ENCODE results near the gene MBOAT2.
"Not testable (repeated sequence)": the region's sequence is repeated elsewhere in the genome, so short reads cannot be mapped to it uniquely, and the experiment has no call there.

Gene MBOAT2

DNA sequence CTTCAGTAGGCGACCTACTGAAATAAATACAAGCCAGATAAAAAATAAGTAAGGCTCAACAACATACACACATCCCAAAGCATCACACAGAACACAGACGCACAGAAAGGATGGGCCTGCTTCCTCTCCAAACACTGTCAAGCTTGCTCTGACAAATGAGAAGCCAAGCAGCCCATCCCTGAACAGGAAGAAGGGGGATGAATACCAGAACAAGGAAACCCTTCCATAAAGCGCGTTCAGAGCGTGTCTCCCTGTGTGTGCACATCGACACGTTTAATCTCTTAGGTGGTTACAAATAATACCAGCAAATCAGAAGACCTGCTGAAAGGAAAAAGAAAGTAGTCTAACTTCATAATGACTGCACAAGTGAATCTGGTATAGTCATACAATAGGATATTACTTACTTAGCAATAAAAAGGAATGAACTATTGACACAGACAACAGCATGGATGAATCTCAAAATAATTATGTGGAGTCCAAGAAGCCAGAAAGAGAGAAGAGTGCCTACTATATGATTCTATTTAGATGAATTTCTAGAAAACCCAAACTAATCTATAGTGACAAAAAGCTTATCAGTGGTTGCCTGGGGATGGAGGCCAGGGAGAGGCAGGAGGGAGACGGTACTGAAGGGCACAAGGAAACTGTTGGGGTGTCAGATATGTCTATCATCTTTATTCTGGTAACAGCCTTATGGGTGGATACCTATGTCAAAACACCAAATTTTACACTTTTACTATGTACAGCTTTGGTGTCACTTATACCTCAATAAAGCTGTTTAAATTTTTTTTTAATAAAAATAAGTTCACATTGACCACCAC, 26.8 kb downstream of the MBOAT2 start:
- H4K20me1 ChIP-seq (ENCODE audit: low read depth, low read length) = no peaks in the 10 kb centered on the region
- H3K27me3 ChIP-seq (ENCODE audit: low read length) = no peaks in the 10 kb centered on the region
- H2AFZ ChIP-seq (ENCODE audit: low read depth, low read length, severe bottlenecking) = no peak overlapping the region
- H3F3A ChIP-seq (ENCODE audit: insufficient read depth) = no peaks in the 10 kb centered on the region
- H3K9me2 ChIP-seq (replicated peaks; ENCODE audit: insufficient read depth, low read length) = no peaks in the 10 kb centered on the region
- TF ChIP-seq EZH2phosphoT487 (conservative IDR thresholded peaks at IDR 0.05; ENCODE audit: low read length) = no peak
- TF ChIP-seq, protein P1, sequence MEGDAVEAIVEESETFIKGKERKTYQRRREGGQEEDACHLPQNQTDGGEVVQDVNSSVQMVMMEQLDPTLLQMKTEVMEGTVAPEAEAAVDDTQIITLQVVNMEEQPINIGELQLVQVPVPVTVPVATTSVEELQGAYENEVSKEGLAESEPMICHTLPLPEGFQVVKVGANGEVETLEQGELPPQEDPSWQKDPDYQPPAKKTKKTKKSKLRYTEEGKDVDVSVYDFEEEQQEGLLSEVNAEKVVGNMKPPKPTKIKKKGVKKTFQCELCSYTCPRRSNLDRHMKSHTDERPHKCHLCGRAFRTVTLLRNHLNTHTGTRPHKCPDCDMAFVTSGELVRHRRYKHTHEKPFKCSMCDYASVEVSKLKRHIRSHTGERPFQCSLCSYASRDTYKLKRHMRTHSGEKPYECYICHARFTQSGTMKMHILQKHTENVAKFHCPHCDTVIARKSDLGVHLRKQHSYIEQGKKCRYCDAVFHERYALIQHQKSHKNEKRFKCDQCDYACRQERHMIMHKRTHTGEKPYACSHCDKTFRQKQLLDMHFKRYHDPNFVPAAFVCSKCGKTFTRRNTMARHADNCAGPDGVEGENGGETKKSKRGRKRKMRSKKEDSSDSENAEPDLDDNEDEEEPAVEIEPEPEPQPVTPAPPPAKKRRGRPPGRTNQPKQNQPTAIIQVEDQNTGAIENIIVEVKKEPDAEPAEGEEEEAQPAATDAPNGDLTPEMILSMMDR (IDR thresholded peaks at IDR 0.05; ENCODE audit: insufficient read depth, low read length, poor library complexity, severe bottlenecking) = no peak
- H3K79me2 ChIP-seq (ENCODE audit: insufficient read depth, low read length) = no peaks in the 10 kb centered on the region
- H3K9ac ChIP-seq (ENCODE audit: low read length) = no peak overlapping the region
- H3K9me3 ChIP-seq (ENCODE audit: insufficient read depth, low read length) = no peaks in the 10 kb centered on the region
- H3K4me2 ChIP-seq (ENCODE audit: low read depth, low read length, poor library complexity, severe bottlenecking) = no peak overlapping the region
- H3K4me3 ChIP-seq (ENCODE audit: insufficient read depth, low read length, poor library complexity, severe bottlenecking) = no peak overlapping the region
- no peaks in the 10 kb centered on the region for H3K36me3 ChIP-seq (ENCODE audit: low read length)
- no peak overlapping the region for H3K27ac ChIP-seq (ENCODE audit: low read depth, low read length)

DNA sequence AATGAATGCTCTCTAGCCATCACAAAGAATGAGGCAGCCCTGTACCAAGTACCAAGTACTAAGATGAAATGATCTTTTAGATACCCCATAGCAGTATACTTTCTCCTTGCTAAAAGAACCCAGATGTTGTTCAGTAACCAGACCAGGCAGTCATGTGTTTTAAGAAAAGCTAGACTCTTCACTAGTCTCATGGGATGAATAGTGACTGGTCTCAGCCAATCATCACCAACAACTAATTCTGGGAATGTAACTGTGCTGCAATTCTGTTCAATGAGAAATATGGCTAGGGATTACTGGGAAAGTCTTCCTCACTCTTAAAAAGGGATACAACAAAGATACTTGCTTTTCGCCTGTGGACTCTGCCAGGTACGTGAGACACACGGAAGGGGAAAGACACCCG, 29.5 kb downstream of the MBOAT2 start:
- TF ChIP-seq, protein P1 (IDR thresholded peaks at IDR 0.05; ENCODE audit: insufficient read depth, low read length, poor library complexity, severe bottlenecking) = no peak
- no peak for TF ChIP-seq EZH2phosphoT487 (conservative IDR thresholded peaks at IDR 0.05; ENCODE audit: low read length)
- Histone ChIP-seq H3K4me3 (ENCODE audit: insufficient read depth, low read length, poor library complexity, severe bottlenecking) (no peak overlapping the region), H3K4me2 (ENCODE audit: low read depth, low read length, poor library complexity, severe bottlenecking) (no peak overlapping the region), H3F3A (ENCODE audit: insufficient read depth) (no peaks in the 10 kb centered on the region), H3K27ac (ENCODE audit: low read depth, low read length) (no peak overlapping the region), H2AFZ (ENCODE audit: low read depth, low read length, severe bottlenecking) (no peak overlapping the region), H4K20me1 (ENCODE audit: low read depth, low read length) (no peaks in the 10 kb centered on the region), H3K9me2 (replicated peaks; ENCODE audit: insufficient read depth, low read length) (no peaks in the 10 kb centered on the region), H3K79me2 (ENCODE audit: insufficient read depth, low read length) (no peaks in the 10 kb centered on the region), H3K27me3 (ENCODE audit: low read length) (no peaks in the 10 kb centered on the region), H3K9ac (ENCODE audit: low read length) (no peak overlapping the region), H3K9me3 (ENCODE audit: insufficient read depth, low read length) (no peaks in the 10 kb centered on the region), H3K36me3 (ENCODE audit: low read length) (no peaks in the 10 kb centered on the region)

DNA sequence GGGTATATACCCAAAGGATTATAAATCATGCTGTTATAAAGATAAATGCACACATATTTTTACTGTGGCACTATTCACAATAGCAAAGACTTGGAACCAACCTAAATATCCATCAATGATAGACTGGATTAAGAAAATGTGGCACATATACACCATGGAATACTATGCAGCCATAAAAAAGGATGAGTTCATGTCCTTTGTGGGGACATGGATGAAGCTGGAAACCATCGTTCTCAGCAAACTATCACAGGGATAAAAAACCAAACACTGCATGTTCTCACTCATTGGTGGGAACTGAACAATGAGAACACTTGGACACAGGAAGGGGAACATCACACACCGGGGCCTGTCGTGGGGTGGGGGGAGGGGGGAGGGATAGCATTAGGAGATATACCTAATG, 30.5 kb downstream of the MBOAT2 start:
- not testable (repeated sequence) for H3K9me3 ChIP-seq (ENCODE audit: insufficient read depth, low read length); H2AFZ ChIP-seq (ENCODE audit: low read depth, low read length, severe bottlenecking); H3F3A ChIP-seq (ENCODE audit: insufficient read depth); H3K4me3 ChIP-seq (ENCODE audit: insufficient read depth, low read length, poor library complexity, severe bottlenecking); H3K79me2 ChIP-seq (ENCODE audit: insufficient read depth, low read length); H3K27me3 ChIP-seq (ENCODE audit: low read length); H3K27ac ChIP-seq (ENCODE audit: low read depth, low read length); H3K9ac ChIP-seq (ENCODE audit: low read length); H3K9me2 ChIP-seq (replicated peaks; ENCODE audit: insufficient read depth, low read length); H4K20me1 ChIP-seq (ENCODE audit: low read depth, low read length); H3K4me2 ChIP-seq (ENCODE audit: low read depth, low read length, poor library complexity, severe bottlenecking); H3K36me3 ChIP-seq (ENCODE audit: low read length)

DNA sequence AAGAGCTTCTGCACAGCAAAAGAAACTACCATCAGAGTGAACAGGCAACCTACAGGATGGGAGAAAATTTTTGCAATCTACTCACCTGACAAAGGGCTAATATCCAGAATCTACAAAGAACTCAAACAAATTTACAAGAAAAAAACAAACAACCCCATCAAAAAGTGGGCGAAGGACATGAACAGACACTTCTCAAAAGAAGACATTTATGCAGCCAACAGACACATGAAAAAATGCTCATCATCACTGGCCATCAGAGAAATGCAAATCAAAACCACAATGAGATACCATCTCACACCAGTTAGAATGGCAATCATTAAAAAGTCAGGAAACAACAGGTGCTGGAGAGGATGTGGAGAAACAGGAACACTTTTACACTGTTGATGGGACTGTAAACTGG, 30.9 kb downstream of the MBOAT2 start:
- not testable (repeated sequence) for H4K20me1 ChIP-seq (ENCODE audit: low read depth, low read length); H3K4me2 ChIP-seq (ENCODE audit: low read depth, low read length, poor library complexity, severe bottlenecking); H3K79me2 ChIP-seq (ENCODE audit: insufficient read depth, low read length); H3K9me3 ChIP-seq (ENCODE audit: insufficient read depth, low read length); H3F3A ChIP-seq (ENCODE audit: insufficient read depth); H3K9ac ChIP-seq (ENCODE audit: low read length); H3K9me2 ChIP-seq (replicated peaks; ENCODE audit: insufficient read depth, low read length); H2AFZ ChIP-seq (ENCODE audit: low read depth, low read length, severe bottlenecking); H3K27me3 ChIP-seq (ENCODE audit: low read length); H3K27ac ChIP-seq (ENCODE audit: low read depth, low read length); H3K4me3 ChIP-seq (ENCODE audit: insufficient read depth, low read length, poor library complexity, severe bottlenecking); H3K36me3 ChIP-seq (ENCODE audit: low read length)

DNA sequence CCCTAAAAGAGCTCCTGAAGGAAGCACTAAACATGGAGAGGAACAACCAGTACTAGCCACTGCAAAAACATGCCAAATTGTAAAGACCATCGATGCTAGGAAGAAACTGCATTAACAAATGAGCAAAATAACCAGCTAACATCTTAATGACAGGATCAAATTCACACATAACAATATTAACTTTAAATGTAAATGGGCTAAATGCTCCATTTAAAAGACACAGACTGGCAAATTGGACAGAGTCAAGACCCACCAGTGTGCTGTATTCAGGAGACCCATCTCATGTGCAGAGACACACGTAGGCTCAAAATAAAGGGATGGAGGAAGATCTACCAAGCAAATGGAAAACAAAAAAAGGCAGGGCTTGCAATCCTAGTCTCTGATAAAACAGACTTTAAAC, 34.1 kb downstream of the MBOAT2 start:
- not testable (repeated sequence) for H3F3A ChIP-seq (ENCODE audit: insufficient read depth); H3K79me2 ChIP-seq (ENCODE audit: insufficient read depth, low read length); H3K27ac ChIP-seq (ENCODE audit: low read depth, low read length); H3K9me3 ChIP-seq (ENCODE audit: insufficient read depth, low read length); H3K9me2 ChIP-seq (replicated peaks; ENCODE audit: insufficient read depth, low read length); H3K4me2 ChIP-seq (ENCODE audit: low read depth, low read length, poor library complexity, severe bottlenecking); H2AFZ ChIP-seq (ENCODE audit: low read depth, low read length, severe bottlenecking); H4K20me1 ChIP-seq (ENCODE audit: low read depth, low read length); H3K27me3 ChIP-seq (ENCODE audit: low read length); H3K9ac ChIP-seq (ENCODE audit: low read length); H3K4me3 ChIP-seq (ENCODE audit: insufficient read depth, low read length, poor library complexity, severe bottlenecking); H3K36me3 ChIP-seq (ENCODE audit: low read length)

Data from SU-DHL-6 (cell line).